ENCODE measurements around the gene COA1. TPM values are rescaled to one million over a fixed set of nuclear protein-coding genes. Genes with fewer than 3 reads are reported as not detected.
"Not testable (repeated sequence)": the region's sequence is repeated elsewhere in the genome, so short reads cannot be mapped to it uniquely, and the experiment has no call there.

The COA1 gene
- polyA plus RNA-seq, 1 donor (not counting 4 experiments of a cell fraction or from before 2014, with no cell fraction given), result 32.2 TPM

DNA sequence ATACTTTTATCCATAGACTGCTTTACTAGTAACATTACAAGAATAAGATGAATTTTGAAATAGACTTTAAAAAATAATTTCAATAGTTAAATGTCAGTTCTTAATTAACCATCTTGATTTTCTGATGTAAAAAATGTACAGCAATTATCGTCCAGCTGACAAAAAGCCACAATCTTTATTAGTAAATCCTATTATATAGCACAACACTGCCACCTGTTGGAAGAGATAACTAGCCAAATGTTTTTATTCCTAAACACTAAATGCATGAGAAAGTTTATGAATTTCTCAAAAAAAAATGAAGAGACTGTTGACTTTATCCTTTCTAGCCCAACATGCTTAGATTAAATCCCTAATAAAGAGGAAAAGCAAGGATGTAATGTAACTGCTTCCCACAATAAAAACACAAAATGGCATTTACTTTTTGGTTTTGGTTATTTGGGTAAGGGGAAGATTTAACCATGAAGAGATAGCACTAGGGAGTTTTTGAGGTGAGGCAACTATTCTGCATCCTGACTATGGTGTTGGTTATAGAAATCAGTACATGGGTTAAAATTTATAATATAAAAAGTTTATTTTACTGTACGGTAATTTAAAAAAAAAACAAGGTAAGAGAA lies 8.0 kb downstream of the COA1 start:
- dilution Hi-C loops (cut with MboI; ENCODE audit: extremely low pct_ligation_motif_present, low sequenced_read_pairs), result no loop called here
- DNase-seq (ENCODE audit: low read depth, low spot score) (no peak), FAIRE-seq (no peak)
- TF ChIP-seq, protein P1, sequence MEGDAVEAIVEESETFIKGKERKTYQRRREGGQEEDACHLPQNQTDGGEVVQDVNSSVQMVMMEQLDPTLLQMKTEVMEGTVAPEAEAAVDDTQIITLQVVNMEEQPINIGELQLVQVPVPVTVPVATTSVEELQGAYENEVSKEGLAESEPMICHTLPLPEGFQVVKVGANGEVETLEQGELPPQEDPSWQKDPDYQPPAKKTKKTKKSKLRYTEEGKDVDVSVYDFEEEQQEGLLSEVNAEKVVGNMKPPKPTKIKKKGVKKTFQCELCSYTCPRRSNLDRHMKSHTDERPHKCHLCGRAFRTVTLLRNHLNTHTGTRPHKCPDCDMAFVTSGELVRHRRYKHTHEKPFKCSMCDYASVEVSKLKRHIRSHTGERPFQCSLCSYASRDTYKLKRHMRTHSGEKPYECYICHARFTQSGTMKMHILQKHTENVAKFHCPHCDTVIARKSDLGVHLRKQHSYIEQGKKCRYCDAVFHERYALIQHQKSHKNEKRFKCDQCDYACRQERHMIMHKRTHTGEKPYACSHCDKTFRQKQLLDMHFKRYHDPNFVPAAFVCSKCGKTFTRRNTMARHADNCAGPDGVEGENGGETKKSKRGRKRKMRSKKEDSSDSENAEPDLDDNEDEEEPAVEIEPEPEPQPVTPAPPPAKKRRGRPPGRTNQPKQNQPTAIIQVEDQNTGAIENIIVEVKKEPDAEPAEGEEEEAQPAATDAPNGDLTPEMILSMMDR (optimal IDR thresholded peaks at IDR 0.05 in 1 of 3, IDR thresholded peaks at IDR 0.05 in 1 of 3, conservative IDR thresholded peaks at IDR 0.05 in 1 of 3; ENCODE audit: extremely low read depth in 1 of 3, insufficient read depth in 2 of 3, low read length in 3 of 3), result peak in 2 of 3 experiments; percentile 5 to 49
- TF ChIP-seq EZH2 (IDR thresholded peaks at IDR 0.05; ENCODE audit: low read length), result no peak
- no peaks in the 10 kb centered on the region for H4K20me1 ChIP-seq (ENCODE audit: control insufficient read depth, extremely low read depth, insufficient read depth, low read length)
- H3K79me2 ChIP-seq (ENCODE audit: control insufficient read depth, insufficient read depth, low read length), result peaks cover 87% of the 10 kb centered on the region
- no peaks in the 10 kb centered on the region for H3K27me3 ChIP-seq (ENCODE audit: control insufficient read depth, extremely low read depth, insufficient read depth, low read length)
- H3K9ac ChIP-seq (ENCODE audit: control insufficient read depth, extremely low read depth, insufficient read depth, low read length), result no peak overlapping the region
- H3K4me2 ChIP-seq (ENCODE audit: control insufficient read depth, extremely low read depth, insufficient read depth, low read depth, low read length), result no peak overlapping the region
- H2AFZ ChIP-seq (ENCODE audit: control insufficient read depth, low read length), result no peak overlapping the region
- peaks cover 2% of the 10 kb centered on the region for H3K4me1 ChIP-seq (ENCODE audit: control insufficient read depth, extremely low read depth, insufficient read depth, low read length)
- no peak overlapping the region for H3K4me3 ChIP-seq (ENCODE audit: control insufficient read depth in 2 of 3, extremely low read depth in 1 of 3, insufficient read depth in 2 of 3, low read depth in 1 of 3, low read length in 3 of 3)
- H3K9me3 ChIP-seq (ENCODE audit: control insufficient read depth, low read depth, low read length), result no peaks in the 10 kb centered on the region
- H3K27ac ChIP-seq (ENCODE audit: control insufficient read depth, insufficient read depth, low read length), result no peak overlapping the region
- H3K36me3 ChIP-seq (ENCODE audit: control insufficient read depth in 2 of 2, extremely low read depth in 1 of 2, insufficient read depth in 2 of 2, low read length in 2 of 2), result no peaks in the 10 kb centered on the region
- H3K9me1 ChIP-seq (ENCODE audit: control insufficient read depth, extremely low read depth, insufficient read depth, low read length), result no peaks in the 10 kb centered on the region

DNA sequence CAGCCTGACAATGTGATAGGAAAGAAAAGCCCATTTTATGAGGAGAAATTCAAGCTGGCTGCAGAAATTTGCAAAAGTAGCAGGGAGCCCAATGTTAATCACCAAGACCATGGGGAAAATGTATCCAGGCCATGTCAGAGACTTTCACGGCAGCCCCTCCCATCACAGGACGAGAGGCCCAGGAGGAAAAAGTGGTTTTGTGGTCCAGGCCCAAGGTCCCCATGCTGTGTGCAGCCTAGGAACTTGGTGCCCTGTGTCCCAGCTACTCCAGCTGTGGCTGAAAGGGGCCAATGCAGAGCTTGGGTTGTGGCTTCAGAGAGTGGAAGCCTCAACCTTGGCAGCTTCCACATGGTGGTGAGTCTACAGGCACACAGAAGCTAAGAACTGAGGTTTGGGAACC lies 12.7 kb downstream of the COA1 start:
- no peaks in the 10 kb centered on the region for H3K4me1 ChIP-seq (ENCODE audit: control insufficient read depth, extremely low read depth, insufficient read depth, low read length)
- dilution Hi-C loops (cut with MboI; ENCODE audit: extremely low pct_ligation_motif_present, low sequenced_read_pairs), result no loop called here
- no peaks in the 10 kb centered on the region for H3K9me3 ChIP-seq (ENCODE audit: control insufficient read depth, low read depth, low read length)
- no peak overlapping the region for H3K4me2 ChIP-seq (ENCODE audit: control insufficient read depth, extremely low read depth, insufficient read depth, low read depth, low read length)
- FAIRE-seq, result no peak
- H3K4me3 ChIP-seq (ENCODE audit: control insufficient read depth in 2 of 3, extremely low read depth in 1 of 3, insufficient read depth in 2 of 3, low read depth in 1 of 3, low read length in 3 of 3), result no peak overlapping the region
- H3K79me2 ChIP-seq (ENCODE audit: control insufficient read depth, insufficient read depth, low read length), result peaks cover 63% of the 10 kb centered on the region
- H3K9me1 ChIP-seq (ENCODE audit: control insufficient read depth, extremely low read depth, insufficient read depth, low read length), result no peaks in the 10 kb centered on the region
- no peaks in the 10 kb centered on the region for H4K20me1 ChIP-seq (ENCODE audit: control insufficient read depth, extremely low read depth, insufficient read depth, low read length)
- no peak overlapping the region for H3K9ac ChIP-seq (ENCODE audit: control insufficient read depth, extremely low read depth, insufficient read depth, low read length)
- TF ChIP-seq, protein P1 (optimal IDR thresholded peaks at IDR 0.05 in 1 of 3, IDR thresholded peaks at IDR 0.05 in 1 of 3, conservative IDR thresholded peaks at IDR 0.05 in 1 of 3; ENCODE audit: extremely low read depth in 1 of 3, insufficient read depth in 2 of 3, low read length in 3 of 3), result no peak
- no peak for TF ChIP-seq EZH2 (IDR thresholded peaks at IDR 0.05; ENCODE audit: low read length)
- no peaks in the 10 kb centered on the region for H3K27me3 ChIP-seq (ENCODE audit: control insufficient read depth, extremely low read depth, insufficient read depth, low read length)
- no peak for DNase-seq (ENCODE audit: low read depth, low spot score)
- H3K36me3 ChIP-seq (ENCODE audit: control insufficient read depth in 2 of 2, extremely low read depth in 1 of 2, insufficient read depth in 2 of 2, low read length in 2 of 2), result no peaks in the 10 kb centered on the region
- no peak overlapping the region for H2AFZ ChIP-seq (ENCODE audit: control insufficient read depth, low read length)
- no peak overlapping the region for H3K27ac ChIP-seq (ENCODE audit: control insufficient read depth, insufficient read depth, low read length)

DNA sequence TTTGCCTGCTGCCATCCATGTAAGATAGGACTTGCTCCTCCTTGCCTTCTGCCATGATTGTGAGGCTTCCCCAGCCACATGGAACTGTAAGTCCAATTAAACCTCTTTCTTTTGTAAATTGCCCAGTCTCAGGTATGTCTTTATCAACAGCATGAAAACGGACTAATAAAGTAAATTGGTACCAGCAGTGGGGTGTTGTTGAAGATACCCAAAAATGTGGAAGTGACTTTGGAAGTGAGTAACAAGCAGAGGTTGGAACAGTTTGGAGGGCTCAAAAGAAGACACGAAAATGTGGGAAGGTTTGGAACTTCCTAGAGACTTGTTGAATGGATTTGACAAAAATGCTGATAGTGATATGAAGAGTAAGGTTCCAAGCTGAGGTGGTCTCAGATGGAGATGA lies 13.4 kb downstream of the COA1 start:
- H3K79me2 ChIP-seq (ENCODE audit: control insufficient read depth, insufficient read depth, low read length), result peaks cover 67% of the 10 kb centered on the region
- H3K9ac ChIP-seq (ENCODE audit: control insufficient read depth, extremely low read depth, insufficient read depth, low read length); H3K4me2 ChIP-seq (ENCODE audit: control insufficient read depth, extremely low read depth, insufficient read depth, low read depth, low read length); FAIRE-seq; H3K4me1 ChIP-seq (ENCODE audit: control insufficient read depth, extremely low read depth, insufficient read depth, low read length); H4K20me1 ChIP-seq (ENCODE audit: control insufficient read depth, extremely low read depth, insufficient read depth, low read length); H3K9me3 ChIP-seq (ENCODE audit: control insufficient read depth, low read depth, low read length); H3K27me3 ChIP-seq (ENCODE audit: control insufficient read depth, extremely low read depth, insufficient read depth, low read length); H3K9me1 ChIP-seq (ENCODE audit: control insufficient read depth, extremely low read depth, insufficient read depth, low read length); H3K27ac ChIP-seq (ENCODE audit: control insufficient read depth, insufficient read depth, low read length); DNase-seq (ENCODE audit: low read depth, low spot score); H3K36me3 ChIP-seq (ENCODE audit: control insufficient read depth in 2 of 2, extremely low read depth in 1 of 2, insufficient read depth in 2 of 2, low read length in 2 of 2); H3K4me3 ChIP-seq (ENCODE audit: control insufficient read depth in 2 of 3, extremely low read depth in 1 of 3, insufficient read depth in 2 of 3, low read depth in 1 of 3, low read length in 3 of 3); H2AFZ ChIP-seq (ENCODE audit: control insufficient read depth, low read length); dilution Hi-C loops (cut with MboI; ENCODE audit: extremely low pct_ligation_motif_present, low sequenced_read_pairs): not testable (repeated sequence)
